ENCODE results near the gene NDUFAF3.

- TF ChIP-seq CTCF (conservative IDR thresholded peaks at IDR 0.05; ENCODE audit: low read depth, low read length) (no peak), RCOR1 (IDR thresholded peaks at IDR 0.05; ENCODE audit: insufficient replicate concordance, low read length) (no peak), RAD21 (IDR thresholded peaks at IDR 0.05; ENCODE audit: low read length) (no peak), BHLHE40 (IDR thresholded peaks at IDR 0.05; ENCODE audit: low read depth, low read length) (no peak), POLR2A (IDR thresholded peaks at IDR 0.05; ENCODE audit: low read depth, low read length) (no peak), RFX5 (IDR thresholded peaks at IDR 0.05; ENCODE audit: low read depth, low read length) (no peak), FOS (IDR thresholded peaks at IDR 0.05; ENCODE audit: low read depth, low read length) (no peak), MAZ (IDR thresholded peaks at IDR 0.05; ENCODE audit: borderline replicate concordance, low read depth, low read length) (no peak)
- TF ChIP-seq, protein P1, sequence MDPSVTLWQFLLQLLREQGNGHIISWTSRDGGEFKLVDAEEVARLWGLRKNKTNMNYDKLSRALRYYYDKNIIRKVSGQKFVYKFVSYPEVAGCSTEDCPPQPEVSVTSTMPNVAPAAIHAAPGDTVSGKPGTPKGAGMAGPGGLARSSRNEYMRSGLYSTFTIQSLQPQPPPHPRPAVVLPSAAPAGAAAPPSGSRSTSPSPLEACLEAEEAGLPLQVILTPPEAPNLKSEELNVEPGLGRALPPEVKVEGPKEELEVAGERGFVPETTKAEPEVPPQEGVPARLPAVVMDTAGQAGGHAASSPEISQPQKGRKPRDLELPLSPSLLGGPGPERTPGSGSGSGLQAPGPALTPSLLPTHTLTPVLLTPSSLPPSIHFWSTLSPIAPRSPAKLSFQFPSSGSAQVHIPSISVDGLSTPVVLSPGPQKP (IDR thresholded peaks at IDR 0.05; ENCODE audit: borderline replicate concordance, low read depth, low read length), result no peak
Observed at GRCh38 chr3:49015765-49016164, 6.2 kb upstream of the NDUFAF3 start.

Measured in IMR-90 (cell line).